ENCODE results near the gene CAPN5. TPM values are rescaled to one million over a fixed set of nuclear protein-coding genes. Genes with fewer than 3 reads are reported as not detected.

CAPN5 gene
- total RNA-seq, 1 donor from 2014 or later: 15.0 TPM

DNA sequence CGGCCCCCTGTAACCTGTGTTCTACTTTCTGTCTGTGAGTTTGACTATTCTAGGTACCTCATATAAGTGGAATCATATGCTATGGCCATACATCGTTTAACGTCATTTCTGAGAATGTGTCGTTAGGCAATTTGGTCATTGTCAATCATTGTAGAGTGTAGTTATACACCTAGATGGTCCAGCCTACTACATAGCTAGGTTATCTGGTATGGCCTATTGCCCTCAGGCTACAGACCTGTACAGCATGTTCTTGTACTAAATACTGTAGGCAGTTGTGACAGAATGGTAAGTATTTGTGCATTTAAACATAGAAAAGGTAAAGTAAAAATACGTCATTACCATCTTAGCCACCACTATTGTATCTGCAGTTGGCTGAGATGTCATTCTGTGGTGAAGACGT lies 96.5 kb downstream of the CAPN5 start:
- Histone ChIP-seq H3K4me1 (no peaks in the 10 kb centered on the region), H3K9me3 (no peaks in the 10 kb centered on the region), H3K4me3 (no peak overlapping the region), H3K36me3 (no peaks in the 10 kb centered on the region), H3K27me3 (no peaks in the 10 kb centered on the region), H3K27ac (no peak overlapping the region)
- intact Hi-C loops (cut with DNase I): no loop called here
- TF ChIP-seq, protein P1, sequence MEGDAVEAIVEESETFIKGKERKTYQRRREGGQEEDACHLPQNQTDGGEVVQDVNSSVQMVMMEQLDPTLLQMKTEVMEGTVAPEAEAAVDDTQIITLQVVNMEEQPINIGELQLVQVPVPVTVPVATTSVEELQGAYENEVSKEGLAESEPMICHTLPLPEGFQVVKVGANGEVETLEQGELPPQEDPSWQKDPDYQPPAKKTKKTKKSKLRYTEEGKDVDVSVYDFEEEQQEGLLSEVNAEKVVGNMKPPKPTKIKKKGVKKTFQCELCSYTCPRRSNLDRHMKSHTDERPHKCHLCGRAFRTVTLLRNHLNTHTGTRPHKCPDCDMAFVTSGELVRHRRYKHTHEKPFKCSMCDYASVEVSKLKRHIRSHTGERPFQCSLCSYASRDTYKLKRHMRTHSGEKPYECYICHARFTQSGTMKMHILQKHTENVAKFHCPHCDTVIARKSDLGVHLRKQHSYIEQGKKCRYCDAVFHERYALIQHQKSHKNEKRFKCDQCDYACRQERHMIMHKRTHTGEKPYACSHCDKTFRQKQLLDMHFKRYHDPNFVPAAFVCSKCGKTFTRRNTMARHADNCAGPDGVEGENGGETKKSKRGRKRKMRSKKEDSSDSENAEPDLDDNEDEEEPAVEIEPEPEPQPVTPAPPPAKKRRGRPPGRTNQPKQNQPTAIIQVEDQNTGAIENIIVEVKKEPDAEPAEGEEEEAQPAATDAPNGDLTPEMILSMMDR (IDR thresholded peaks at IDR 0.05): no peak
- TF ChIP-seq POLR2AphosphoS5 (IDR thresholded peaks at IDR 0.05; ENCODE audit: insufficient read depth in 1 of 2, low read depth in 1 of 2): no peak
- DNase-seq (ENCODE audit: extremely low spot score in 2 of 2): no peak

- Histone ChIP-seq H3K9me3 (no peaks in the 10 kb centered on the region), H3K27me3 (no peaks in the 10 kb centered on the region), H3K36me3 (no peaks in the 10 kb centered on the region), H3K4me3 (no peak overlapping the region), H3K27ac (no peak overlapping the region), H3K4me1 (no peaks in the 10 kb centered on the region)
- no peak for DNase-seq (ENCODE audit: extremely low spot score in 2 of 2)
- intact Hi-C loops (cut with DNase I): no loop called here
- TF ChIP-seq POLR2A (IDR thresholded peaks at IDR 0.05) (no peak), POLR2AphosphoS5 (IDR thresholded peaks at IDR 0.05; ENCODE audit: insufficient read depth in 1 of 2, low read depth in 1 of 2) (no peak)
- TF ChIP-seq, protein P1 (IDR thresholded peaks at IDR 0.05): no peak
Measured at GRCh38 chr11:77165066-77165465, 98.3 kb downstream of the CAPN5 start.

GRCh38 chr11:77166021-77166420 lies 99.2 kb downstream of the CAPN5 start:
- Histone ChIP-seq H3K36me3 (no peaks in the 10 kb centered on the region), H3K27me3 (no peaks in the 10 kb centered on the region), H3K27ac (no peak overlapping the region), H3K4me3 (no peak overlapping the region), H3K9me3 (no peaks in the 10 kb centered on the region), H3K4me1 (no peaks in the 10 kb centered on the region)
- no peak for DNase-seq (ENCODE audit: extremely low spot score in 2 of 2)
- intact Hi-C loops (cut with DNase I): no loop called here
- TF ChIP-seq, protein P1 (IDR thresholded peaks at IDR 0.05): no peak
- TF ChIP-seq POLR2AphosphoS5 (IDR thresholded peaks at IDR 0.05; ENCODE audit: insufficient read depth in 1 of 2, low read depth in 1 of 2): no peak
- TF ChIP-seq POLR2A (IDR thresholded peaks at IDR 0.05): no peak

GRCh38 chr11:77167111-77167626 lies 100.4 kb downstream of the CAPN5 start:
- no peak for DNase-seq (ENCODE audit: extremely low spot score in 2 of 2)
- H3K4me3 ChIP-seq: no peak overlapping the region
- no peaks in the 10 kb centered on the region for H3K9me3 ChIP-seq
- no peaks in the 10 kb centered on the region for H3K4me1 ChIP-seq
- H3K27me3 ChIP-seq: no peaks in the 10 kb centered on the region
- intact Hi-C loops (cut with DNase I): no loop called here
- TF ChIP-seq POLR2A (IDR thresholded peaks at IDR 0.05): no peak
- TF ChIP-seq, protein P1 (IDR thresholded peaks at IDR 0.05): no peak
- no peak for TF ChIP-seq POLR2AphosphoS5 (IDR thresholded peaks at IDR 0.05; ENCODE audit: insufficient read depth in 1 of 2, low read depth in 1 of 2)
- H3K36me3 ChIP-seq: no peaks in the 10 kb centered on the region
- H3K27ac ChIP-seq: no peak overlapping the region

DNA sequence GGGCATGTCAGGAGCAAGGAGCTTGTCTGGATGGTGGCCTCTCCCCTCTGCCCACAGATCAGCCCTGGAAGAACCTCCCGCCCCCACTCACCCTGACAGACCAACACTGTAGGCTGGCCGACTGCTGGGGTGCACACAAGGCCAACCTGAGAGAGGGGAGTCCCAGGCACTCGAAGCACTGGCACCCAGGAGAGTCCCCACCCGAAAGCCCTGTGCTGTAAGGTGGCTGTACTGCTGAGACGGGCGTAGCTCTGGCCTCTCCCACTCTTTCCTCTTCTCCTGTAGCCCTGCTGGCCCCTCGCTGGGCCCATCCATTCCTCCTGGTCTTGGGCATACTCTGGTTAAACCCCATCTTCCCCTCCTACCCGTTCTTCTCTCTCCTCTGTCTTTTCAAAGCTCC lies 101.0 kb downstream of the CAPN5 start:
- no peak for TF ChIP-seq POLR2AphosphoS5 (IDR thresholded peaks at IDR 0.05; ENCODE audit: insufficient read depth in 1 of 2, low read depth in 1 of 2)
- TF ChIP-seq, protein P1 (IDR thresholded peaks at IDR 0.05): no peak
- TF ChIP-seq POLR2A (IDR thresholded peaks at IDR 0.05): no peak
- no peaks in the 10 kb centered on the region for H3K36me3 ChIP-seq
- no peaks in the 10 kb centered on the region for H3K4me1 ChIP-seq
- H3K27ac ChIP-seq: no peak overlapping the region
- no peak overlapping the region for H3K4me3 ChIP-seq
- H3K27me3 ChIP-seq: no peaks in the 10 kb centered on the region
- H3K9me3 ChIP-seq: no peaks in the 10 kb centered on the region
- intact Hi-C loops (cut with DNase I): no loop called here
- no peak for DNase-seq (ENCODE audit: extremely low spot score in 2 of 2)
